Sciatic nerve (tissue), 2 donors: ENCODE data around the gene CXXC1. TPM values are rescaled to one million over a fixed set of nuclear protein-coding genes. Genes with fewer than 3 reads are reported as not detected.
"Not testable (repeated sequence)": the region's sequence is repeated elsewhere in the genome, so short reads cannot be mapped to it uniquely, and the experiment has no call there.

Source experiments
- ATAC-seq: fragments of 200-7000 bp; cut with Tn5 transposase; one replicate; pipeline ENCODE4 v1.9.1; 2020; ENCODE audit warnings: mild to moderate bottlenecking, moderate library complexity
- DNase-seq: peaks from one replicate; pipeline ENCODE4 v3.0.0-alpha.2; 2020; ENCODE audit warnings: low spot score
- intact Hi-C: fragments of 100-400 bp; cut with DNase I; formaldehyde crosslinking; loops from one replicate; pipeline ENCODE4 v1.14.2; 2022
- total RNA-seq: library from RNA; stranded (reverse); fragmentation: NEBNext Ultra II Directional; extraction: Animal tissue kit (Norgen Biotek cat#: 25700); gene quantifications from one replicate; pipeline ENCODE4 v1.2.1, GENCODE V29; 2021
- donor health status: DM: no; HTN: no; CAD: no.
- donor health status: DM: no; HTN: no; CAD: no.

CXXC1 gene
- total RNA-seq: 72.2 TPM

DNA sequence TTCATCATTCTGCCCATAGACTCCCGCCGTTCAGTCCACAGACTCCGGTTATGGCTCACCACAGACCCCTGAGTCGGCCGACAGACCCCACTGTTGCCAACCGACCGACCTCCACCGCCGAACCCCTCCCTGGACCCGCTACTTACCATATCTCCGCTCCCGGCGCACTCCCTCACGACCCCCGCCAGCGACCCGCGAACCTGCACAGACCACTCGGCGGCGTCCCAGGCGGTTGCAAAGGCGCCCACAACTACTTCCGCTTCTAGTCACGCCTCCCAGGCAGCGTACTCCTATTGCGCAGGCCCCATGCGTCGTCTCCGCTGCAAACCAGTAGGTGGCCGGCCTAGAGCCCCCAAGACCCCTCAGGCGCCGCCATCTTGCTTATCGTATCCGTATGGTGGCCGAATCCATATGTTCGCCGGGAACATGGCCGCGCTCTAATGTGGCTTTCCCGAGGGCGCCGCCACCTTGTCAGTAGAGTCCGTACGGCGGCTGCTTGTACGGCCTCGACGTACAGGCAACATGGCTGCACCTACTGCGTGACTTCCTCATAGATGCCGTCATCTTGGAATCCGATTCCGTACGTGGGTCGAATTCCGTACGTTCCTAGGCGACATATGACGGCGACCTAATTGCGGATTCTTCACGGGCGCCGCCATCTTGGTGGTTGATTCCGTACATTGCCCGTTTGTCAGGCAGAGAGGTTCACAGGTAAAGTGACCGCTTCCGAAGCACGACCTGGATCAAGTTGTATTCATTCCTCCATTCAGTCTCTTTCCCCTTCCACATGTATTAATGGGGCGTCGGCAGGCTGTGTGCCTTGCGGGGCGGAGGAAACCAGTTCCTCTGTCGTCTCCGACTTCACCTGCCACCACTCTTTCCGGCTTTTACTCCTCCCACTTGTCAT lies at the start of gene CXXC1:
Gene CXXC1 (minus strand): TSS at position 252 of the 907 bp plus-strand sequence. CDS start 103 bp downstream, at position 149.
- ATAC-seq: peak; percentile 97
- DNase-seq: peak; percentile 98
- intact Hi-C loops: no loop called here

DNA sequence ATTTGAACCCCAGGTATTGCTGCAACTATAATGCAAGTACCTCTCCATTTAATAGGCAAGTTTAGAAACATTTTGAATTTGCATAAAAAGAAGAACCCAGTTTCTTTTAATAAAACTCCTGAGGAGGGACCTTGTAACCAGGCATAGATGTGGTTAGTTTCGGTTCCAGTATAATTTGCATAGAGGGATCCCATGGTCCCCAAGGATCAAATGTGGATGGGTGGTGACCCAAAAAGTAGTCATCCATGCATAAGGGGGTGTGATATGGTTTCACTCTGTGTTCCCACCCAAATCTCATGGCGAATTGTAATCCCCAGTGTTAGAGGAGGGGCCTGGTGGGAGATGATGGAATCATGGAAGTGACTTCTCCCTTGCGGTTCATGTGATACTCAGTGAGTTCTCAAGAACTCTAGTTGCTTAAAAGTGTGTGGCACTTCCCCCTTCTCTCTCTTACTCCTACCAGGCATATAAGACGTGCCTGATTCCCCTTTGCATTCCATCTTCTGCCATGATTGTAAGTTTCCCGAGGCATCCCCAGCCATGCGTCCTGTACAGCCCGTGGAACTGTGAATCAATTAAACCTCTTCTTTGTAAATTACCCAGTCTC lies 47.2 kb upstream of the CXXC1 start:
- DNase-seq (no peak), ATAC-seq (no peak)
- intact Hi-C loops: no loop called here

DNA sequence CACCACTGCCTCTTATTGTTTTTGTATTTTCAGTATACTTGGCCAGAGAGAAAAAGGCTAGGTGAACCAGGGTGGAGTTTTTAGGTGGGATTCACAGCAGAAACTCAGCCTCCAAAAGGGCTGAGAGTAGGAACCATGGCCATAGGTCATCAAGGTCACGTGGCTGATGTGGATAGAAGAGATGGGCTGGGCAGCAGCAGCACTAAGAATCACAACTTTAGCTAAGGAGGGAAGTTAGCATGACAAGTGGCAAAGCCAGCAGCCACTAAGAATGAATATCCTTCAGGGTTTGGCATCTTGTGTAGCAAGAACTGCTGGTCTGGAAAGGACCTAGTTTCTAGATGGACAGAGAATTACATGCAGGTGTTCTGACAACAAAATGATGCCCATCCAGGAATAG lies 44.2 kb upstream of the CXXC1 start:
- ATAC-seq: no peak
- no peak for DNase-seq
- intact Hi-C loops: no loop called here

DNA sequence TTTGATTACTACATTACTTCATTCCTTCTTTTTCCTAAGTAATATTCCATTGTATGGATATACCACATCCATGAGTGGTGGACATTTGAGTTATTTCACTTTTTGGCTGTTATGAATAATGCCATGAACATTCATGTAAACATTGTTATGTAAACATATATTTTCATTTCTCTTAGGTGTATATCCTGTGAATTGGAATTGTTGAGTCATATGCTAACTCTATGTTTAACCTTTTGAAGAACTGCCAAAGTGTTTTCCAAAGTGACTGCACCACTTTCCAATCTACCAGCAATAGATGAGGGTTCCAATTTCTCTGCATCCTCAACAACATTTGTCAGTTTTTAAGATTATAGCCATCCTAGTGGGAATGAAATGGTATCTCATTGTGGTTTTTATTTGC lies 42.7 kb upstream of the CXXC1 start:
- intact Hi-C loops: no loop called here
- DNase-seq (no peak), ATAC-seq (no peak)

DNA sequence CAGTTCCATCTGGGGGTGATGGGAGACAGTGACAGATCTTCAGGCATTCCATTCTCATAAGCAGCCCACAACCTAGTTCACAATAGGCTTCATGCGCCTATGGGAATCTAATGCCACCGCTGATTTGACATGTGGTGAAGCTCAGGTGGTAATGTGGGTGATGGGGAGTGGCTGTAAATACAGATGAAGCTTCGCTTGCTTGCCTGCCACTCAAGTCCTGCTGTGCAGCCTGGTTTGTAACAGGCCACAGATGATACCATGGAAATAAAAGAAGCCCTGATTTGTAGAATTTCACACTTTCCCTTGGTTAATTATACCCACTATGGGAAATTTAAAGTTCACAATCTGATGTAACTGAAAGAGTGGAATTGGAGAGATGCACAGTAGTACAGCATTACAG lies 40.5 kb upstream of the CXXC1 start:
- intact Hi-C loops: no loop called here
- ATAC-seq (no peak), DNase-seq (no peak)

DNA sequence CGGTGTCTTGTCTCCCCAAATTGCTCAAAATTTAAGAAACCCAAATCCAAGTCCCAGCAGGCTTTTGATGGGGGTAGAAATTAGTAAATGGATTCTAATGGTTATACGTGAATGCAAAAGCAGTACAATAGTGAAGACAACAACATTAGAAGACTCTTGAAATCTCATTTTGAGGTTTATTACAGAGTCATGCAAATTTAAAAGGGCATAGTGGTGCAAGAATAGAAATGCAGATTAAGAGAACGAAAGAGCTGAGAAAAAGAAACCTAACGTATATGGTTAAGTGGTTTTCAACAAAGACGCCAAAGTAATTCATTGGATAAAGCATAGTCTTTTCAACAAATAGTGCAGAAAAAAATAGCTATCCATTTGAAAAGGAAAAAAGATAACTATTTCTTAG lies 33.2 kb upstream of the CXXC1 start:
- ATAC-seq (no peak), DNase-seq (no peak)
- intact Hi-C loops: no loop called here

DNA sequence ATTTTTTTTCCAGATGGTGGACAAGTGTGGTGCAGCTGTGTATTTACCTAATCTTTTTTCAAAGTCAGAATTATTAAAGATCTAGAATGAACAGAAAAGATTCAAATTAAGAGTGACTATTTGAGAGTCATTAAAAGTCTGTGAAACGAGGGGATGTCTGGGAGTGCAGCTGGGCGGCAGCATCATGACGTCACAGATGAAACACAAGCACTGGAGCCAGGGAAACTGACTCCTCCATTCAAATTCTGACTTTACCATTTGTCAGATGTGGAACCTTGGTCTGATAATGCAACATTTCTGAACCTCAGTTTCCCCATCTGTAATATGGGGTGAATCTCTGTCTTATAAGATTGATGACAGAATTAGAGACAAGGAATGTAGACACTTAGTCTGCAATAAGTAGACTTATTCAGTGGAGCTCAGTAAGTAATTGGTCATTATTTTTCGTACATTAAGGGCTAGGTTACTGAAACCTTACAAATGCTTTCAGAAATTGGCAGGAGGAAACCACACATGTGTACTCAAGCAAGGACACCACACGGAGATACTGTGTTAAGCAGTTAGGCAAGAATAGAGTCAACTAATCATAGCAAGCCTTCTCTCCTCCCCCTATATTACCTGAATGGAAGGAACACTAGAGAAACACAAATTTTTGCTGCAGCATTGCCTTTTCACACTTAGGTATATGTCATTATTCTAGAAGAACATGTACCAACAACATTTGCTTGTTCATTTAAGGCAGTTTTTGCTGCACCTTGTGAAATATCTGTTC lies 27.8 kb upstream of the CXXC1 start:
- ATAC-seq (no peak), DNase-seq (no peak)
- intact Hi-C loops: no loop called here

DNA sequence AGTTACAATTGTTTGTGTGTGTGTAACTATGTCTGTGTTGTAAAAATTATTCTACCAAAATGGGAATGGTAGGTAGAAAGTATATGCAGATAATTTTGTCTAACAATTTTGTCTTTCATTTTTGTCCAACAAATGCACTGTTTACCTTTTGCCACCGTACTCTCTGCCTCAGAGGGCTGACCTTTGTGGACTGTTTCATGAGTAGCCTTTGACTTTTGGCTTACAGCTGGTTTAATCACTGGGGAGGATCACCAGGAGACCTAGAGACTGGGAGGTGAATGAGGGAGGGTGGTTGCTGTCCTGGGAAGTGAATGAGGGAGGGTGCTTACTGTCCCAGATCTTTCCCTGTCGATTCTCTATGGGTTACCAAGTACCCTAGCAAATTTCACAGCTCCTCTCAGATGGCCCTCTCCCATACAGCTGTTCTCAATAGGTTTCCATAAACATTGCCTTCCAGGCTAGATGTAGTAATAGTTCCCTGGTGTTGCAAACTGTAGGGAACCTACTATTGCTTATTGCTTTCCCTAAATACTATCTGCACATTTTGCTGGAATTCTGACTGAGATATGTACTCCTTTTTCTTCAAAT lies 26.5 kb upstream of the CXXC1 start:
- DNase-seq: no peak
- intact Hi-C loops: no loop called here
- no peak for ATAC-seq

DNA sequence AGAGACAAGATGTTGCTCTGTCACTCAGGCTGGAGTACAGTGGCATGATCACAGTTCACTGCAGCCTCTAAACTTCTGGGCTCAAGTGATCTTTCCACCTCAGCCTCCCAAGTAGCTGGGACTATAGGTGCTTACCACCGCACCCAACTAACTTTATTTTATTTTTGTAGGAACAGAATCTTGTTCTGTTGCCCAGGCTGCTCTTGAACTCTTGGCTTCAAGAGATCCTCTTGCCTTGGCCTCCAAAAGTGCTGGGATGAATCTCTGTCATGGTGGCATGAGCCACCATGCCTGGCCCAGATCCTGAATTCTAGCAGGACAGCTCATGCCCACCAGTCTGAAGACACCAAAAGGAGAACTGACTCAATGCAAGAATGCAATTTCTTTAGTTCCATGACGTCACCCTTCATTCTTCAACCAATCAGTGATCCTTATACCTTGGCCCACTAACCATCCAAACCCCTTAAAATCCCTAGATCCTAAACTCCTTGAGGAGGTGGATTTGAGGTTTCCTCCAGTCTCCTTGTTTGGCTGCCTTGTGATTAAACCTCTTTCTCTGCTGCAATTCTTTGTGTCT lies 25.6 kb upstream of the CXXC1 start:
- DNase-seq (no peak), ATAC-seq (no peak)
- intact Hi-C loops: no loop called here

DNA sequence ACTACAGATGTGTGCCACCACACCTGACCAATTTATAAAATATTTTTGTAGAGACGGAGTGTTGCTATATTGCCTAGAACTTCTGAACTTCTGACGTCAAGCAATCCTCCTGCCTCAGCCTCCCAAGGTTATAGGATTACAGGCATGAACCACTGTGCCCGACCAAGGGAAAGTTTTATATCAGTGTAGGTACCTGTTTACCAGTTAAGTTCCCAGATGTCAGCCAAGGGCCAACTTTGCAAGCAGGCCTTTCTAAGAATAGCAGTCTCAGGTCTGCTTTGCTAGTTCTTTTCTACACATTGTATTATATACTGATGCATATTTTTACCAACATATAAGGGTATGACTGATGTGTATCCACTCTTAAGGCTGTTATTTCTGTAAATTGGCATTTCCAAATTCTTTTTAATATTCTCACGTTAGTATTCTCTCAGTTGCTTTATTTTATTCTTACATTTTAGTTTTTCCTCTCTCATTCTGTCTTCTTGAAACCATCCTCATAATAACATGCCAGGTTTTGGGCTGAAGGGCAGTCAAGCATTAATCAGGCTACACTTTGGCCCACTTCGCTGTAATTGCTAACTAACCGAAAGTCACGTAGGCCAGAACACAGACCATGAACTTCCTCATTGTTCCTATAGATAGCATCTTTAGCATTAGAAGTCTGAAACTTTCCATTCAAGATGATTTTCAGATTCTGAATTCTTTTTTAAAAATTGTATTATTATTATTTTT lies 25.0 kb upstream of the CXXC1 start:
- intact Hi-C loops: no loop called here
- DNase-seq: no peak
- ATAC-seq: no peak

DNA sequence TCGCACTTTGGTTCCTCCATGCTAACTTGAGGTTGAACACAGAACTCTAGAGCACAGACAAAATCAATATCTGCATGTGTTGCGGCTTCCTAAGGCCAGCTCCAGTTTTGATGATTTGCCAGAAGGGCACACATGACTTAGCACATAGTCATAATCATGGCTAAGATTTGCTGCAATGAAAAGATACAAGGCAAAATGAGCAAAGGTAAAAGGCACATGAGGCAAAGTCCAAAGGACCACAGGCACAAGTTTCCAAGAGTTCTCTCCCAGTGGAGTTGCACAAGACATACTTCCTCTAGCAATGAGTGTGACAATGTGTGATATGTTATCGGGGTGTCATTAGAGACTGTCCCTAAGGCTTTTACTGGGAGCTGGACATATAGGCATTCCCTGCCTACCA lies 24.2 kb upstream of the CXXC1 start:
- intact Hi-C loops: no loop called here
- no peak for DNase-seq
- ATAC-seq: no peak

DNA sequence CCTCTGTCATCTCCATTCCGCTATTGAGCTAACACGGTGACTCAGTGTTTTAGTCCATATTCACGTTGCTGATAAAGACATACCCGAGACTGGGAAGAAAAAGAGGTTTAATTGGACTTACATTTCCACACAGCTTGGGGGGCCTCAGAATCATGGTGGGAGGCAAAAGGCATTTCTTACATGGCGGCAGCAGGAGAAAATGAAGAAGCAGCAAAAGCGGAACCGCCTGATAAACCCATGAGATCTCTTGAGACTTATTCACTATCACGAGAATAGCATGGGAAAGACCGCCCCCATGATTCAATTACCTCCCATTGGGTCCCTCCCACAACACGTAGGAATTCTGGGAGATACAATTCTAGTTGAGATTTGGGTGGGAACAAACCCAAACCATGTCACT lies 22.6 kb upstream of the CXXC1 start:
- ATAC-seq (no peak), DNase-seq (no peak)
- intact Hi-C loops: no loop called here

DNA sequence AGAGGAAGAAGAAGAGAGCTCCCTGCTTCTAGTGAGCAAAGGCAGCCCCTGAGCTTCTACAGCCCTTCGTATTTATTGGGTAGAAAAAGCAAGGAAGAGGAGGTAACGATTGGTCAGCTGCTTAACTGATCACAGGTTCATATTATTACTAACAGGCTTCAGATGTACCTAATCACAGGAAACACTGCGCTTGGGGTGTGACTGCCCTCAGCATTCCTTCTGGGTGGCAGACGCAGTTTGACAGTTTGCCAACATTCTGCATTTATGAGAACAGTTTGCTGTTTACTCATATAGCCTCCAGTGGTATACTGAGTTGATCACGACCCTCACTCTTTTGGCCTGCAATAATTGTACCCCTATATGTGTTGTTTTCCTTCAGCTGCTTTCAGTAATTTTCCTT lies 21.4 kb upstream of the CXXC1 start:
- intact Hi-C loops, DNase-seq, ATAC-seq: not testable (repeated sequence)

DNA sequence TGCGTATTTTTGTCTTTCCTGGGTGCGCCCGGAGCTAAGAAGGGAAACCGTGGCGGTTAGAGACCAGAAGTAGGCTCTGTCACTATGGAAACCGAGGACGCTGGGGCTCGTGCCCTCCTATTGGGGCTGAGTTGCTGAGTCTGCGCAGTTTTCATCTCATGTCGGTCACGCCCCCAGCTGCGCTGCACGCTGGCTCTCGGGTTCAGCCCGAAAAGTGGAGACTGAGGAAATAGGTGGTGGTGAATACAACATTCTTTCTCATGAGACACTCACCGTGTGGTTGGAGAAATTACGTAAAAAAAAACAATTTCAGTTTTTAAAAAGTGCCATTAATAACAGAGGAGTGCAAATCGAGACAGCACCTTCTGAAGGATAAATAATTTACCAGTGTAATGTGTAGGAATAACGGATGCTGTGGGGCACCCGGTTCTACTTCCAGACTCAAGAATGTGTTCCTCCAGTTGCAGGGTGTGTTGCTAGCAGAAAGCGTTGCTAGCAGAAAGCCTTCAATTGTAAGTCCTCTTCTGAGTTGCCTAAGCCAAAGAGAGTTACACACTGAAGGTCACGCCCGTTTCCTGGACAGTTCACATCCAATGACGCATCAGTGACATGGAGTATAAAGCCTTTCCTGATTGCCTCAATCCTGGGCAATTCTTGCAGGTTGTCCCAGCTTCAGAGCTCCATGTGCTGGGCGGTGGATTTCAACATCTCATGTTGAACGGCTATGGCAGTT lies 20.4 kb upstream of the CXXC1 start:
- peak; percentile 93 for DNase-seq
- ATAC-seq: peak; percentile 99
- intact Hi-C loops: no loop called here

DNA sequence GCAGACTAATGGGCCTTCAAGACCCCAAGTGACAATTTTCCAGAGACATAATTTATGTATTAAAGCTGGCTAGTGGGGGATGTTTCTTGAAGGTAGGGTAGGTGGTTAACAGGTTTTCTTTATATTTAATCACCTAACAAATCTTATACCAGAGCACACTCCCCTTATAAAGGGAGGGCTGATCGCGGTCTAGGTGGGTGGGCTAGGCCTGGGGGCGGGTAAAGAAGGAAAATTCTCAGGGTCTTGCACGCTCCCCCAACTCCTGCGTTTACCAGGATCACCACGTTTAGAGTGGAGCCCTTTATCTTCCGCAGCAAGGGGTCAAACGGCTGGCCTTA lies 19.9 kb upstream of the CXXC1 start:
- no peak for ATAC-seq
- DNase-seq: no peak
- intact Hi-C loops: no loop called here

DNA sequence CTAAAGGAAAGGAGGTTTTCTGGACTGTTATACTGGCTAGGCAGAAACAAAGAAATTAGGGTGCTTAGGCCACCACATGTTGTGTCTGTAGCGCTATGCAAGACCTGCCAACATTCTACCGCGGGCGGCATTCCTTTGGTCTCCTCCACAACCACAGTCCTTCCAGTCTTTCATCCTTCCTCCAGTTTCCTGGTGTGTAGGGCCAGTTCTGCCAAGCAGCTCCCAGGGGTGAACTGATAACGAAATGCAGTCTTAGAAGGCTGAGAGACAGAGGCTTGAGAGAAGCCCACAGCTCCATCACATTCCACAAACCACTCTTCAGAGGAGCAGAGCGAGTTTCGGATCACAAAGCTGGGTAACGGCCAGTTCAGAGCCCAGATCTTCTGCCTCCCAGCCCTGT lies 19.5 kb upstream of the CXXC1 start:
- intact Hi-C loops: no loop called here
- ATAC-seq: peak; percentile 8
- no peak for DNase-seq

DNA sequence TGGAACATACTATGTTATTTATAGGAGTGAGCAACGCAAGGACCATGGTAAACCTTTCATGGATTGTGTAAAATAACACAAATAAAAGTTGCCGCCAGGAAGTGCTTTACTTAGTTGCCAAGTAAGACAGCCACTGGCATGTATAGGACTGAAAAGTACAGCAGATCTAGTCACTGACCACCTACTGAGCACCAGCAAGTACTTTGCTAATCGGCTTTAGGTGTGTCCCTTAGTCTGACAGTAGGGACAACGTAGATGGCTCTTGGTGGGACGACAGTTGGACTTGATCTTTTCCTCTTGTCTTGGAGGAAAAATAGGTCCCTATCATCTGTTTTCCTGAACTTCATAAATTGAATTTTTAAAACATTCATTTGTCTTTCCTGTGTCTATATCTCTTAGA lies 13.6 kb upstream of the CXXC1 start:
- intact Hi-C loops: no loop called here
- no peak for ATAC-seq
- no peak for DNase-seq
